Breast epithelium (tissue), 4 donors: ENCODE data around the gene NOP56. TPM values are rescaled to one million over a fixed set of nuclear protein-coding genes. Genes with fewer than 3 reads are reported as not detected.

Experiments used
- DNase-seq, 2 donors: peaks; one replicate each; pipeline ENCODE4 v3.0.0-alpha.2; 2019; ENCODE audit warnings: low spot score in 2 of 2
- H3K27ac ChIP-seq, 2 donors: fragments of 200-600 bp; sonication (generic) in 1 of 2; one replicate each; pipeline ENCODE4 v1.5.1; 2016 to 2019; ENCODE audit warnings: mild to moderate bottlenecking in 1 of 2
- H3K27me3 ChIP-seq, 2 donors: fragments of 200-600 bp; sonication (generic) in 1 of 2; one replicate each; pipeline versions ENCODE4 v1.5.1 to v1.6.0; 2017 to 2019; ENCODE audit warnings: control low read depth in 1 of 2, mild to moderate bottlenecking in 1 of 2
- H3K36me3 ChIP-seq: fragments of 200-600 bp; one replicate; pipeline ENCODE4 v1.5.1; 2019
- H3K4me1 ChIP-seq, 2 donors: fragments of 200-600 bp; sonication (generic); one replicate each; pipeline ENCODE4 v1.5.1; 2016 to 2019; ENCODE audit warnings: control low read depth in 1 of 2
- H3K4me3 ChIP-seq, 3 donors: fragments of 200-600 bp; sonication (generic); 1 replicate in 2 of 3; 2 replicates in 1 of 3; pipeline ENCODE4 v1.5.1; 2016 to 2019; ENCODE audit warnings: mild to moderate bottlenecking in 3 of 3, moderate library complexity in 2 of 3
- H3K9me3 ChIP-seq, 2 donors: fragments of 200-600 bp; sonication (generic) in 1 of 2; one replicate each; pipeline ENCODE4 v1.5.1; 2016 to 2019; ENCODE audit warnings: control low read depth in 1 of 2
- CTCF ChIP-seq, 3 donors: fragments of 450-650 bp; IDR thresholded peaks; one replicate each; pipeline ENCODE4 v1.5.1; 2016 to 2017; ENCODE audit warnings: antibody characterized with exemption in 3 of 3, mild to moderate bottlenecking in 3 of 3, moderate library complexity in 3 of 3
- POLR2A ChIP-seq: fragments of 450-650 bp; IDR thresholded peaks from one replicate; pipeline ENCODE4 v1.6.1; 2016; ENCODE audit warnings: antibody characterized with exemption, mild to moderate bottlenecking, moderate library complexity
- POLR2AphosphoS5 ChIP-seq, 3 donors: sonication (generic); formaldehyde crosslinking; IDR thresholded peaks; one replicate each; pipeline ENCODE4 v1.6.1; 2017; ENCODE audit warnings: antibody characterized with exemption in 3 of 3
- intact Hi-C: fragments of 100-400 bp; cut with DNase I; formaldehyde crosslinking; loops from one replicate; pipeline ENCODE4 v1.15.1; 2023; ENCODE audit warnings: low total_unique reads
- total RNA-seq, 3 donors: library from RNA; depleted of rRNA; stranded (reverse); fragments of >200 nt; gene quantifications; one replicate each; pipeline ENCODE4 v1.1.0, GENCODE V29; 2016

Gene NOP56
- 100 to 1,000 TPM in 1 of 3 donors, 10 to 100 TPM in 2; 77.1 to 137 (median 94.8) TPM for total RNA-seq

- intact Hi-C loops, result no loop called here
- Histone ChIP-seq H3K4me3 (peak within 1 kb of the TSS; percentile 88 to 92 (median 91)), H3K27me3 (no peaks in the 10 kb centered on the region), H3K4me1 (peaks cover 0 to 14% of the 10 kb centered on the region in 2 donors), H3K36me3 (peaks cover 9% of the 10 kb centered on the region), H3K27ac (peak within 1 kb of the TSS; percentile 81 to 92), H3K9me3 (no peaks in the 10 kb centered on the region)
- TF ChIP-seq POLR2A (no peak), POLR2AphosphoS5 (IDR thresholded peaks at IDR 0.05) (peak; percentile 71 to 81 (median 73)), CTCF (IDR thresholded peaks at IDR 0.05) (no peak)
- DNase-seq, result peak; percentile 87 to 88
Measured at GRCh38 chr20:2651772-2652723, at the start of gene NOP56. Gene NOP56, plus strand, starts transcription at chr20:2652632. Its CDS starts 29 bp downstream, at chr20:2652661.

- Histone ChIP-seq H3K36me3 (no peaks in the 10 kb centered on the region), H3K9me3 (peaks cover 10 to 20% of the 10 kb centered on the region in 2 donors), H3K27me3 (no peaks in the 10 kb centered on the region), H3K27ac (no peak overlapping the region), H3K4me1 (no peaks in the 10 kb centered on the region), H3K4me3 (no peak overlapping the region)
- no peak for TF ChIP-seq POLR2A
- no peak for TF ChIP-seq CTCF (IDR thresholded peaks at IDR 0.05)
- TF ChIP-seq POLR2AphosphoS5 (IDR thresholded peaks at IDR 0.05), result no peak
- no peak for DNase-seq
- intact Hi-C loops, result no loop called here
Measured at GRCh38 chr20:2602746-2603145, 49.7 kb upstream of the NOP56 start.

GRCh38 chr20:2603816-2604505 lies 48.5 kb upstream of the NOP56 start:
- TF ChIP-seq CTCF (IDR thresholded peaks at IDR 0.05) (no peak), POLR2AphosphoS5 (IDR thresholded peaks at IDR 0.05) (no peak), POLR2A (no peak)
- H3K27ac ChIP-seq, result no peak overlapping the region
- H3K9me3 ChIP-seq, result peaks cover 10 to 20% of the 10 kb centered on the region in 2 donors
- H3K36me3 ChIP-seq, result no peaks in the 10 kb centered on the region
- intact Hi-C loops, result no loop called here
- DNase-seq, result no peak
- H3K27me3 ChIP-seq, result no peaks in the 10 kb centered on the region
- no peak overlapping the region for H3K4me3 ChIP-seq
- no peaks in the 10 kb centered on the region for H3K4me1 ChIP-seq

- Histone ChIP-seq H3K27ac (no peak overlapping the region), H3K27me3 (no peaks in the 10 kb centered on the region), H3K4me1 (no peaks in the 10 kb centered on the region), H3K36me3 (no peaks in the 10 kb centered on the region), H3K9me3 (peaks cover 10 to 20% of the 10 kb centered on the region in 2 donors), H3K4me3 (no peak overlapping the region)
- DNase-seq, result no peak
- no peak for TF ChIP-seq POLR2A
- no peak for TF ChIP-seq POLR2AphosphoS5 (IDR thresholded peaks at IDR 0.05)
- TF ChIP-seq CTCF (IDR thresholded peaks at IDR 0.05), result no peak
- intact Hi-C loops, result no loop called here
Measured at GRCh38 chr20:2604506-2604835, 48.0 kb upstream of the NOP56 start.
